H1 (cell line): ENCODE measurements around the gene PPARGC1A. TPM values are rescaled to one million over a fixed set of nuclear protein-coding genes. Genes with fewer than 3 reads are reported as not detected.

Experiments used
- CTCF ChIA-PET: fragments of 300-600 bp; sonication (Branson Sonifier 250); formaldehyde crosslinking; loops from one replicate; lab custom pipeline; 2021; ENCODE audit not compliant: partially characterized antibody; lab: Charles Lee
- POLR2A ChIA-PET: fragments of 300-600 bp; sonication (Branson Sonifier 250); formaldehyde crosslinking; loops from one replicate; lab custom pipeline; 2021; ENCODE audit warnings: inconsistent platforms; ENCODE audit not compliant: partially characterized antibody; lab: Charles Lee
- DNase-seq, 2 experiments: peaks; one replicate each; pipeline versions ENCODE4 v3.0.0 to v3.0.0-alpha.2; 2010 to 2022; ENCODE audit warnings: low spot score in 2 of 2, low read depth in 1 of 2, mixed read lengths in 1 of 2
- FAIRE-seq: peaks from 2 replicates; lab custom pipeline; 2011; peaks lifted over from hg19 to GRCh38; lab: Jason Lieb, UNC
- H2AFZ ChIP-seq: 2 replicates; pipeline ENCODE4 v1.8.1; 2012; ENCODE audit warnings: low read length, inconsistent platforms
- H2AK5ac ChIP-seq: 2 replicates; pipeline ENCODE4 v1.6.1; 2013; ENCODE audit warnings: low read depth, low read length
- H2BK120ac ChIP-seq: replicated peaks from 2 replicates; pipeline ENCODE3; 2013; ENCODE audit warnings: low read depth, low read length, inconsistent platforms
- H2BK12ac ChIP-seq: 2 replicates; pipeline ENCODE4 v1.6.1; 2013; ENCODE audit warnings: low read depth, low read length
- H2BK15ac ChIP-seq: 2 replicates; pipeline ENCODE4 v1.6.1; 2013; ENCODE audit warnings: low read length
- H2BK20ac ChIP-seq: 2 replicates; pipeline ENCODE4 v1.6.1; 2013; ENCODE audit warnings: low read length
- H2BK5ac ChIP-seq: 2 replicates; pipeline ENCODE4 v1.6.1; 2013; ENCODE audit warnings: low read depth, low read length
- H3K14ac ChIP-seq: 2 replicates; pipeline ENCODE4 v1.6.1; 2013; ENCODE audit warnings: inconsistent platforms; ENCODE audit not compliant: insufficient read length
- H3K18ac ChIP-seq: 2 replicates; pipeline ENCODE4 v1.6.1; 2013; ENCODE audit warnings: low read length; ENCODE audit errors: extremely low read depth
- H3K23ac ChIP-seq: 2 replicates; pipeline ENCODE4 v1.6.1; 2013; ENCODE audit warnings: inconsistent platforms; ENCODE audit not compliant: insufficient read length
- H3K23me2 ChIP-seq: 2 replicates; pipeline ENCODE4 v1.6.1; 2013; ENCODE audit warnings: low read depth, low read length
- H3K27ac ChIP-seq: 2 replicates; pipeline ENCODE4 v1.6.1; 2011; ENCODE audit warnings: low read depth, low read length, inconsistent platforms
- H3K27me3 ChIP-seq, 4 experiments: replicated peaks in 1 of 4; 1 replicate in 1 of 4; 2 replicates in 3 of 4; pipeline versions ENCODE4 v1.6.1 to v1.8.1; 2011 to 2013; ENCODE audit warnings: low read length in 3 of 4, mild to moderate bottlenecking in 3 of 4, inconsistent platforms in 2 of 4, mixed read lengths in 2 of 4, moderate library complexity in 1 of 4; ENCODE audit not compliant: control insufficient read depth in 3 of 4, insufficient read depth in 3 of 4; ENCODE audit errors: extremely low read depth in 1 of 4
- H3K36me3 ChIP-seq, 4 experiments: 2 replicates each; pipeline versions ENCODE4 v1.6.1 to v1.8.1; 2011 to 2013; ENCODE audit warnings: mild to moderate bottlenecking in 4 of 4, low read length in 3 of 4, moderate library complexity in 2 of 4, control low read depth in 1 of 4, inconsistent platforms in 1 of 4; ENCODE audit not compliant: insufficient read depth in 4 of 4, control insufficient read depth in 2 of 4
- H3K4ac ChIP-seq: replicated peaks from 2 replicates; pipeline ENCODE3; 2013; ENCODE audit warnings: low read length, low read depth, mixed read lengths, inconsistent platforms; ENCODE audit not compliant: insufficient read length
- H3K4me1 ChIP-seq, 4 experiments: replicated peaks in 1 of 4; 1 replicate in 1 of 4; 2 replicates in 3 of 4; pipeline versions ENCODE4 v1.6.1 to v1.8.1; 2011 to 2013; ENCODE audit warnings: low read length in 3 of 4, inconsistent platforms in 2 of 4, mixed read lengths in 1 of 4; ENCODE audit not compliant: insufficient read depth in 4 of 4, control insufficient read depth in 3 of 4
- H3K4me2 ChIP-seq, 2 experiments: 2 replicates each; pipeline versions ENCODE4 v1.6.1 to v1.8.1; 2011 to 2013; ENCODE audit warnings: low read depth in 2 of 2, low read length in 2 of 2, control low read depth in 1 of 2, inconsistent platforms in 1 of 2, mild to moderate bottlenecking in 1 of 2; ENCODE audit not compliant: insufficient read depth in 1 of 2
- H3K4me3 ChIP-seq, 4 experiments: fragments of 200-600, 300-600 bp in 1 of 4; sonication (generic), shearing (Covaris generic), sonication (Bioruptor Twin) in 1 of 4; 2 replicates each; pipeline versions ENCODE4 v1.5.1 to v1.8.1; 2011 to 2016; ENCODE audit warnings: low read length in 4 of 4, low read depth in 3 of 4, control low read depth in 2 of 4, inconsistent platforms in 2 of 4, mild to moderate bottlenecking in 2 of 4, mixed read lengths in 1 of 4, moderate library complexity in 1 of 4; ENCODE audit not compliant: insufficient read depth in 2 of 4; ENCODE audit errors: extremely low read depth in 1 of 4
- H3K56ac ChIP-seq: replicated peaks from 2 replicates; pipeline ENCODE3; 2013; ENCODE audit warnings: low read depth, mild to moderate bottlenecking, mixed read lengths, low read length, inconsistent platforms; ENCODE audit not compliant: insufficient read length
- H3K79me1 ChIP-seq: 2 replicates; pipeline ENCODE4 v1.6.1; 2013; ENCODE audit warnings: low read depth, low read length, control low read depth
- H3K79me2 ChIP-seq, 2 experiments: 2 replicates each; pipeline versions ENCODE4 v1.6.1 to v1.8.1; 2012 to 2013; ENCODE audit warnings: low read length in 2 of 2, mild to moderate bottlenecking in 2 of 2, inconsistent platforms in 1 of 2; ENCODE audit not compliant: insufficient read depth in 2 of 2, control insufficient read depth in 1 of 2
- H3K9ac ChIP-seq, 4 experiments: replicated peaks in 1 of 4; 1 replicate in 1 of 4; 2 replicates in 3 of 4; pipeline versions ENCODE4 v1.6.1 to v1.8.1; 2011 to 2013; ENCODE audit warnings: low read depth in 3 of 4, low read length in 3 of 4, control low read depth in 2 of 4, mild to moderate bottlenecking in 2 of 4, moderate library complexity in 2 of 4, inconsistent platforms in 1 of 4; ENCODE audit errors: extremely low read depth in 1 of 4
- H3K9me3 ChIP-seq, 2 experiments: 2 replicates each; pipeline versions ENCODE4 v1.6.1 to v1.8.1; 2012 to 2013; ENCODE audit warnings: mild to moderate bottlenecking in 2 of 2, moderate library complexity in 2 of 2, control low read depth in 1 of 2, inconsistent platforms in 1 of 2, low read depth in 1 of 2, low read length in 1 of 2, mixed read lengths in 1 of 2; ENCODE audit not compliant: insufficient read depth in 2 of 2
- H4K20me1 ChIP-seq, 2 experiments: replicated peaks in 1 of 2; 2 replicates each; pipeline versions ENCODE3 to v1.8.1; 2011 to 2013; ENCODE audit warnings: inconsistent platforms in 2 of 2, low read length in 2 of 2, mild to moderate bottlenecking in 1 of 2; ENCODE audit not compliant: insufficient read depth in 2 of 2, control insufficient read depth in 1 of 2
- H4K5ac ChIP-seq: 2 replicates; pipeline ENCODE4 v1.6.1; 2013; ENCODE audit warnings: low read length, low read depth, mixed read lengths, inconsistent platforms; ENCODE audit not compliant: insufficient read length
- H4K8ac ChIP-seq: 2 replicates; pipeline ENCODE4 v1.8.0; 2013; ENCODE audit warnings: mild to moderate bottlenecking, moderate library complexity, low read length, inconsistent platforms; ENCODE audit not compliant: insufficient read depth; ENCODE audit errors: extremely low read depth
- H4K91ac ChIP-seq: replicated peaks from 2 replicates; pipeline ENCODE3; 2013; ENCODE audit warnings: low read length, mixed read lengths, inconsistent platforms; ENCODE audit not compliant: insufficient read length
- CREB1 ChIP-seq: IDR thresholded peaks from 2 replicates; pipeline ENCODE4 v1.6.1; 2012; ENCODE audit warnings: inconsistent platforms
- POU5F1 ChIP-seq: IDR thresholded peaks from 2 replicates; pipeline ENCODE4 v1.6.1; 2011; ENCODE audit warnings: low read depth, mild to moderate bottlenecking, low read length, moderate library complexity
- RFX5 ChIP-seq: IDR thresholded peaks from 2 replicates; pipeline ENCODE4 v1.6.1; 2011; ENCODE audit warnings: low read depth, low read length, improper control_type of control experiment, borderline replicate concordance
- RXRA ChIP-seq: IDR thresholded peaks from 2 replicates; pipeline ENCODE4 v1.6.1; 2011; ENCODE audit warnings: low read depth, mild to moderate bottlenecking, low read length, moderate library complexity; ENCODE audit not compliant: insufficient read depth
- SIRT6 ChIP-seq: IDR thresholded peaks from one replicate; pipeline ENCODE4 v1.7.1; 2012; ENCODE audit warnings: low read length, inconsistent platforms
- SUZ12 ChIP-seq: fragments of 200-600 bp; sonication (generic); IDR thresholded peaks from 2 replicates; pipeline ENCODE4 v1.6.1; 2012; ENCODE audit warnings: mild to moderate bottlenecking, inconsistent platforms, low read length, moderate library complexity, mixed read lengths
- YY1 ChIP-seq: IDR thresholded peaks from 2 replicates; pipeline ENCODE4 v1.6.1; 2011; ENCODE audit warnings: low read depth, mild to moderate bottlenecking, low read length
- WGBS, 2 experiments: shearing (Covaris generic) in 1 of 2; methylation state at CpG; one replicate each; pipeline versions ENCODE4 v1.1.6 to v1.1.7; 2013 to 2015; ENCODE audit warnings: low lambda C conversion rate in 2 of 2, mixed read lengths in 2 of 2, inconsistent platforms in 1 of 2, low coverage in 1 of 2, missing lambda C conversion rate in 1 of 2; ENCODE audit not compliant: insufficient replicate concordance in 2 of 2, insufficient coverage in 1 of 2, insufficient read length in 1 of 2; ENCODE audit errors: extremely low coverage in 1 of 2, missing lambda C conversion rate in 1 of 2; 5-methylcytosine and 5-hydroxymethylcytosine counted together
- polyA plus RNA-seq, 7 experiments: library from polyadenylated mRNA; depleted of rRNA in 3 of 7; stranded (reverse) in 5 of 7; unstranded in 2 of 7; fragments of >200 nt in 5 of 7; fragments of 200-250 nt in 2 of 7; gene quantifications; 1 replicate in 5 of 7; 2 replicates in 1 of 7; 4 replicates in 1 of 7; pipeline versions ENCODE4 v1.2.1 to v1.2.3, GENCODE V29; 2011 to 2013; ENCODE audit warnings: missing spikeins in 2 of 7, mixed read lengths in 2 of 7
- total RNA-seq: library from RNA; stranded (reverse); fragmentation: NEBNext Ultra II Directional; extraction: Animal tissue kit (Norgen Biotek cat#: 25700); gene quantifications from 2 replicates; pipeline ENCODE4 v1.2.1, GENCODE V29; 2021

Gene PPARGC1A
- total and polyA plus RNA-seq, 2 of the 8 experiments (the other 6 are each of a cell fraction or from before 2014, with no cell fraction given) = 0.54 to 1.4 TPM

DNA sequence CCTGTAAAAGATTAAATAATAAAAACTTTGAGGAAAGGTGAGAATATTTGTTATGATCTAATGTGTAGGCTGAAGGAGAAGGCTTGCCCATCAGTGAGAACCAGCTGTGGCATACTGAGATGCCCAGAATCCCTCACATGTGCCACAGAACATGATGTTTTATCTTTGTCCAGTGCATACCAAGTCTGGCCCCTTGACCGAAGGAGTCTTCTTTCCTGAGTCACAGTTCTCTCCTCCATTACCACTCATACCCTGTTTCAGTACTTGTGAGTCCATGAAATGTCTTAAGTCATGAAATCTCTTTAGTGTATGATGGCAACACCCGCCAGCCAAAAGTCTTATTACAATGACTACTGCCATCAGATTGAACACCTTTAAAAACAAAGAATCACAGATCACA is 42.7 kb downstream of the PPARGC1A start:
- no peaks in the 10 kb centered on the region for H3K79me1 ChIP-seq
- H2BK12ac ChIP-seq = no peak overlapping the region; the same call in 1 of the 2 replicates
- H3K27ac ChIP-seq = no peak overlapping the region
- no peak overlapping the region for H2BK5ac ChIP-seq
- H3K4me2 ChIP-seq = no peak overlapping the region
- H2BK20ac ChIP-seq = no peak overlapping the region
- H3K4ac ChIP-seq = no peak overlapping the region
- TF ChIP-seq RXRA (no peak), POU5F1 (no peak), RFX5 (no peak), CREB1 (no peak), YY1 (no peak), SIRT6 (no peak), SUZ12 (no peak)
- TF ChIP-seq, all 59 proteins: peak for 0
- no peaks in the 10 kb centered on the region for H3K9me3 ChIP-seq
- no peaks in the 10 kb centered on the region for H3K23me2 ChIP-seq
- no peak for DNase-seq
- FAIRE-seq = no peak
- ChIA-PET CTCF (no interaction called here), POLR2A (no interaction called here)
- peak overlapping the region; percentile 27; the same call in 1 of the 2 replicates for H3K18ac ChIP-seq
- 94% methylated on average over 2 of the region's 2 CpGs; no CpG with 5 or more reads in 1 of the 2 experiments for WGBS, 2 experiments
- H4K91ac ChIP-seq = no peak overlapping the region
- H4K5ac ChIP-seq = no peak overlapping the region
- peaks cover 0 to 5% (median 2%) of the 10 kb centered on the region in 4 experiments; a peak in 3 of 7 replicates for H3K4me1 ChIP-seq
- no peak overlapping the region for H3K56ac ChIP-seq
- H3K14ac ChIP-seq = no peak overlapping the region
- H3K9ac ChIP-seq = no peak overlapping the region
- no peaks in the 10 kb centered on the region for H3K36me3 ChIP-seq
- no peaks in the 10 kb centered on the region for H4K20me1 ChIP-seq
- no peak overlapping the region for H4K8ac ChIP-seq
- H3K27me3 ChIP-seq = no peaks in the 10 kb centered on the region
- no peak overlapping the region for H3K4me3 ChIP-seq
- no peak overlapping the region for H2AK5ac ChIP-seq
- no peak overlapping the region for H2AFZ ChIP-seq
- H3K79me2 ChIP-seq = no peaks in the 10 kb centered on the region
- H3K23ac ChIP-seq = no peak overlapping the region
- H2BK120ac ChIP-seq = no peak overlapping the region
- no peak overlapping the region for H2BK15ac ChIP-seq
